HepG2 (cell line): ENCODE data around the gene SYNE1. TPM values are rescaled to one million over a fixed set of nuclear protein-coding genes. Genes with fewer than 3 reads are reported as not detected.

Experiments used
- ARNT2 ChIP-seq: sonication (generic); formaldehyde crosslinking; IDR thresholded peaks from 2 replicates; pipeline ENCODE4 v1.8.0; 2022; ENCODE audit warnings: mild to moderate bottlenecking, low read depth, missing genetic modification reagents, moderate library complexity
- BRCA1 ChIP-seq: sonication (generic); formaldehyde crosslinking; IDR thresholded peaks from 2 replicates; pipeline ENCODE4 v1.4.0; 2020; ENCODE audit warnings: missing genetic modification reagents
- CBX2 ChIP-seq, 2 experiments: fragments of 200-600 bp in 1 of 2; sonication (generic); formaldehyde crosslinking in 1 of 2; IDR thresholded peaks; 2 replicates each; pipeline versions ENCODE4 v1.7.0 to v1.8.1; 2018 to 2022; ENCODE audit warnings: low read depth in 2 of 2, low read length in 1 of 2, mild to moderate bottlenecking in 1 of 2, missing genetic modification reagents in 1 of 2
- CENPX ChIP-seq: sonication (generic); formaldehyde crosslinking; IDR thresholded peaks from 2 replicates; pipeline ENCODE4 v1.9.0; 2021; ENCODE audit warnings: mild to moderate bottlenecking, missing genetic modification reagents, moderate library complexity
- HNRNPLL ChIP-seq: fragments of 200-400 bp; formaldehyde crosslinking; IDR thresholded peaks from 2 replicates; pipeline ENCODE4 v1.6.1; 2017; ENCODE audit warnings: mild to moderate bottlenecking, low read depth, low read length; ENCODE audit not compliant: poor library complexity, severe bottlenecking
- IRX3 ChIP-seq: sonication (generic); formaldehyde crosslinking; IDR thresholded peaks from 2 replicates; pipeline ENCODE4 v1.8.1; 2023; ENCODE audit warnings: mild to moderate bottlenecking, low read depth, missing genetic modification reagents, borderline replicate concordance
- MAFF ChIP-seq: IDR thresholded peaks from 2 replicates; pipeline ENCODE4 v1.6.1; 2011; ENCODE audit warnings: low read depth, low read length, improper control_type of control experiment
- MIER3 ChIP-seq: IDR thresholded peaks from 2 replicates; pipeline ENCODE4 v1.6.1; 2016; ENCODE audit warnings: missing compliant biosample characterization, borderline replicate concordance
- NCOR1 ChIP-seq: fragments of 200-600 bp; sonication (generic); IDR thresholded peaks from 2 replicates; pipeline ENCODE4 v1.7.0; 2017; ENCODE audit warnings: antibody characterized with exemption, low read length, borderline replicate concordance
- NFYC ChIP-seq: IDR thresholded peaks from 2 replicates; pipeline ENCODE4 v1.6.1; 2016; ENCODE audit warnings: missing genetic modification reagents, missing compliant biosample characterization
- PRDM10 ChIP-seq: sonication (generic); formaldehyde crosslinking; IDR thresholded peaks from 2 replicates; pipeline ENCODE4 v1.4.0; 2020; ENCODE audit warnings: low read depth, missing genetic modification reagents
- SIN3B ChIP-seq: fragments of 150-350 bp; IDR thresholded peaks from 2 replicates; pipeline ENCODE4 v1.6.1; 2014; ENCODE audit warnings: low read length
- SNAPC5 ChIP-seq: sonication (generic); formaldehyde crosslinking; IDR thresholded peaks from 2 replicates; pipeline ENCODE4 v1.8.1; 2023; ENCODE audit warnings: mild to moderate bottlenecking, missing genetic modification reagents, borderline replicate concordance
- SP4 ChIP-seq: sonication (generic); formaldehyde crosslinking; IDR thresholded peaks from 2 replicates; pipeline ENCODE4 v1.8.1; 2023; ENCODE audit warnings: mild to moderate bottlenecking, missing genetic modification reagents
- TMF1 ChIP-seq: sonication (generic); formaldehyde crosslinking; IDR thresholded peaks from 2 replicates; pipeline ENCODE4 v1.8.1; 2022; ENCODE audit warnings: low read depth, missing genetic modification reagents
- ZBTB10 ChIP-seq: sonication (generic); formaldehyde crosslinking; IDR thresholded peaks from 2 replicates; pipeline ENCODE4 v1.4.0; 2020; ENCODE audit warnings: missing genetic modification reagents, borderline replicate concordance
- ZBTB14 ChIP-seq: sonication (generic); formaldehyde crosslinking; IDR thresholded peaks from 2 replicates; pipeline ENCODE4 v1.4.0; 2020; ENCODE audit warnings: missing genetic modification reagents
- ZNF383 ChIP-seq: sonication (generic); formaldehyde crosslinking; IDR thresholded peaks from 2 replicates; pipeline ENCODE4 v1.4.0; 2020; ENCODE audit warnings: missing genetic modification reagents, mild to moderate bottlenecking, borderline replicate concordance
- ZNF761 ChIP-seq: sonication (generic); formaldehyde crosslinking; conservative IDR thresholded peaks from 2 replicates; pipeline ENCODE4 v1.4.0; 2020; ENCODE audit warnings: mild to moderate bottlenecking, missing genetic modification reagents
- polyA plus RNA-seq, 8 experiments: library from polyadenylated mRNA; depleted of rRNA in 3 of 8; stranded (reverse) in 7 of 8; unstranded in 1 of 8; fragments of >200 nt; fragmentation: Illumina TruSeq in 4 of 8; extraction: Trizol in 4 of 8; gene quantifications; 2 replicates each; pipeline versions ENCODE4 v1.2.1 to v1.2.3, GENCODE V29; 2011 to 2016; ENCODE audit warnings: low read depth in 4 of 8, missing spikeins in 1 of 8, mixed read lengths in 1 of 8; ENCODE audit not compliant: insufficient read depth in 1 of 8
- total RNA-seq, 5 experiments: library from RNA; depleted of rRNA; stranded (reverse); fragments of >200 nt; fragmentation: Illumina TruSeq; extraction: Trizol; gene quantifications; 2 replicates each; pipeline ENCODE4 v1.2.3, GENCODE V29; 2016; ENCODE audit warnings: low read depth in 1 of 5

Gene SYNE1
- total and polyA plus RNA-seq, 2 of the 13 experiments (the other 11 are each of a cell fraction or from before 2014, with no cell fraction given), result 5.5 to 15.9 TPM

GRCh38 chr6:152301765-152302568, 335.2 kb downstream of the SYNE1 start (continued):
- TF ChIP-seq SIN3B (no peak; the same call in 1 of the 2 replicates), NCOR1 (no peak), IRX3 (0 out of 2 replicates have a peak, but pooled peaks have one; percentile 45), NFYC (CRISPR knock-in tag) (peak; percentile 77), ZBTB10 (CRISPR knock-in tag) (no peak), SNAPC5 (CRISPR knock-in tag) (peak; percentile 28; the same call in 1 of the 2 replicates), ARNT2 (CRISPR knock-in tag) (0 out of 2 replicates have a peak, but pooled peaks have one; percentile 47), CBX2 (IDR thresholded peaks at IDR 0.05; ENCODE audit: low read depth, low read length) (no peak), CBX2 (CRISPR knock-in tag; IDR thresholded peaks at IDR 0.05; ENCODE audit: low read depth) (no peak), ZNF383 (CRISPR knock-in tag) (no peak), MAFF (no peak; the same call in 1 of the 2 replicates), MIER3 (CRISPR knock-in tag) (peak; percentile 20; the same call in 1 of the 2 replicates), ZBTB14 (CRISPR knock-in tag) (peak; percentile 89), BRCA1 (CRISPR knock-in tag) (no peak), HNRNPLL (peak; percentile 88), TMF1 (CRISPR knock-in tag) (no peak), SP4 (peak; percentile 77), CENPX (CRISPR knock-in tag) (no peak), ZNF761 (peak; percentile 49; the same call in 1 of the 2 replicates), PRDM10 (CRISPR knock-in tag) (peak; percentile 95)
